CD4-positive, alpha-beta T cell treated with Interleukin-21 for 1 hour (primary cell): ENCODE measurements around the gene RALY.
"Not testable (repeated sequence)": the region's sequence is repeated elsewhere in the genome, so short reads cannot be mapped to it uniquely, and the experiment has no call there.

Source experiments
- DNase-seq: peaks from one replicate; pipeline ENCODE4 v3.0.0-alpha.2; 2020

RALY gene

GRCh38 chr20:34111702-34112599, 118.2 kb downstream of the RALY start, which contains the start of gene EIF2S2:
EIF2S2 (minus strand) TSS chr20:34112243; CDS start chr20:34112110, 133 bp downstream.
- peak; percentile 97 for DNase-seq

- no peak for DNase-seq
Measured at GRCh38 chr20:34112600-34113101, 118.9 kb downstream of the RALY start.

- no peak for DNase-seq
Measured at GRCh38 chr20:34114809-34115208, 121.1 kb downstream of the RALY start.

- no peak for DNase-seq
Measured at GRCh38 chr20:34115232-34115631, 121.5 kb downstream of the RALY start.

GRCh38 chr20:34120213-34120612, 126.5 kb downstream of the RALY start:
- DNase-seq: no peak

GRCh38 chr20:34122274-34122980, 128.7 kb downstream of the RALY start:
- DNase-seq: no peak

- DNase-seq: no peak
Measured at GRCh38 chr20:34123309-34123708, 129.6 kb downstream of the RALY start.

GRCh38 chr20:34124469-34125249, 130.9 kb downstream of the RALY start:
- DNase-seq: no peak

GRCh38 chr20:34127792-34128191, 134.1 kb downstream of the RALY start:
- no peak for DNase-seq

GRCh38 chr20:34129518-34130162, 135.9 kb downstream of the RALY start:
- DNase-seq: peak; percentile 79

- no peak for DNase-seq
Measured at GRCh38 chr20:34131491-34131890, 137.8 kb downstream of the RALY start.

- not testable (repeated sequence) for DNase-seq
Measured at GRCh38 chr20:34132491-34132890, 138.8 kb downstream of the RALY start.

GRCh38 chr20:34132943-34133342, 139.2 kb downstream of the RALY start:
- not testable (repeated sequence) for DNase-seq

- not testable (repeated sequence) for DNase-seq
Measured at GRCh38 chr20:34133365-34133860, 139.7 kb downstream of the RALY start.
